Mesothelial cell of epicardium (in vitro differentiated cells): ENCODE results near the gene MICAL2. TPM values are rescaled to one million over a fixed set of nuclear protein-coding genes. Genes with fewer than 3 reads are reported as not detected.

ENCODE experiments used
- DNase-seq, 2 experiments: peaks; one replicate each; pipeline ENCODE4 v3.0.0; 2021; ENCODE audit warnings: low spot score in 2 of 2; ENCODE audit not compliant: unreplicated experiment in 2 of 2
- H3K27ac Mint-ChIP-seq: 2 replicates; pipeline ENCODE4 v1.8.0; 2021; ENCODE audit warnings: mixed read lengths
- H3K27me3 Mint-ChIP-seq: 2 replicates; pipeline ENCODE4 v1.8.0; 2021; ENCODE audit warnings: low read depth, mixed read lengths
- H3K36me3 Mint-ChIP-seq: 2 replicates; pipeline ENCODE4 v1.8.0; 2021; ENCODE audit warnings: mixed read lengths
- H3K4me1 Mint-ChIP-seq: 2 replicates; pipeline ENCODE4 v1.8.0; 2021; ENCODE audit warnings: mixed read lengths
- H3K4me3 Mint-ChIP-seq: 2 replicates; pipeline ENCODE4 v1.8.0; 2021; ENCODE audit warnings: mild to moderate bottlenecking, moderate library complexity, mixed read lengths
- H3K9me3 Mint-ChIP-seq: 2 replicates; pipeline ENCODE4 v1.8.0; 2021; ENCODE audit warnings: mixed read lengths
- total RNA-seq: library from RNA; stranded (reverse); gene quantifications from 3 replicates; pipeline ENCODE4 v1.2.1, GENCODE V29; 2021
- TF ChIP-seq, protein P1 (sequence below): fragments of 200-600 bp; sonication (generic); IDR thresholded peaks from one replicate; pipeline ENCODE4 v1.5.0; 2021; ENCODE audit warnings: antibody characterized with exemption; ENCODE audit not compliant: unreplicated experiment

Gene MICAL2
- total RNA-seq, 1 donor from 2014 or later: 15.0 TPM

- Mint-ChIP-seq H3K4me1 (no peaks in the 10 kb centered on the region), H3K4me3 (no peak overlapping the region), H3K27me3 (no peaks in the 10 kb centered on the region), H3K27ac (no peak overlapping the region), H3K9me3 (no peaks in the 10 kb centered on the region), H3K36me3 (no peaks in the 10 kb centered on the region)
- no peak for DNase-seq
- TF ChIP-seq, protein P1, sequence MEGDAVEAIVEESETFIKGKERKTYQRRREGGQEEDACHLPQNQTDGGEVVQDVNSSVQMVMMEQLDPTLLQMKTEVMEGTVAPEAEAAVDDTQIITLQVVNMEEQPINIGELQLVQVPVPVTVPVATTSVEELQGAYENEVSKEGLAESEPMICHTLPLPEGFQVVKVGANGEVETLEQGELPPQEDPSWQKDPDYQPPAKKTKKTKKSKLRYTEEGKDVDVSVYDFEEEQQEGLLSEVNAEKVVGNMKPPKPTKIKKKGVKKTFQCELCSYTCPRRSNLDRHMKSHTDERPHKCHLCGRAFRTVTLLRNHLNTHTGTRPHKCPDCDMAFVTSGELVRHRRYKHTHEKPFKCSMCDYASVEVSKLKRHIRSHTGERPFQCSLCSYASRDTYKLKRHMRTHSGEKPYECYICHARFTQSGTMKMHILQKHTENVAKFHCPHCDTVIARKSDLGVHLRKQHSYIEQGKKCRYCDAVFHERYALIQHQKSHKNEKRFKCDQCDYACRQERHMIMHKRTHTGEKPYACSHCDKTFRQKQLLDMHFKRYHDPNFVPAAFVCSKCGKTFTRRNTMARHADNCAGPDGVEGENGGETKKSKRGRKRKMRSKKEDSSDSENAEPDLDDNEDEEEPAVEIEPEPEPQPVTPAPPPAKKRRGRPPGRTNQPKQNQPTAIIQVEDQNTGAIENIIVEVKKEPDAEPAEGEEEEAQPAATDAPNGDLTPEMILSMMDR: no peak
Observed at GRCh38 chr11:12175694-12176241, 65.4 kb downstream of the MICAL2 start.

DNA sequence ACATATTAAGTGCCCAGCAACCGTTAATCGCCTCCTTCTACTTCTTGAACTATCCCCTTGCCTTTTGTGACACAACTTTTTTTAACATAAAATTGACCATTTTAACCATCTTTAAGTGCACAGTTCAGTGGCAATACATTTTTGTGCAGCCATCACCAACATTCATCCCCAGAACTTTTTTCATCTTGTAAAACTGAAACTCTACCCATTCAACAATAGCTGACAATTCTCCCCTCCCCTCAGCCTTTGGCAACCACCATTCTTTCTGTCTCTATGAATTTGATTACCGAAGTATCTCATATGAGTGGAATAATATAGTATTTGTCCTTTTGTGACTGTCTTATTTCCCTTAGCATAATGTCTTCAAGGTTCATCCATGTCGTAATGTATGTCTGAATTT is 66.0 kb downstream of the MICAL2 start:
- Mint-ChIP-seq H3K4me1 (peaks cover 2% of the 10 kb centered on the region), H3K27me3 (no peaks in the 10 kb centered on the region), H3K4me3 (no peak overlapping the region), H3K36me3 (no peaks in the 10 kb centered on the region), H3K9me3 (no peaks in the 10 kb centered on the region), H3K27ac (no peak overlapping the region)
- DNase-seq: no peak
- TF ChIP-seq, protein P1: no peak

- Mint-ChIP-seq H3K4me3 (no peak overlapping the region), H3K4me1 (peaks cover 13% of the 10 kb centered on the region), H3K27me3 (no peaks in the 10 kb centered on the region), H3K9me3 (no peaks in the 10 kb centered on the region), H3K27ac (no peak overlapping the region), H3K36me3 (no peaks in the 10 kb centered on the region)
- DNase-seq: no peak
- TF ChIP-seq, protein P1: no peak
Observed at GRCh38 chr11:12177739-12178338, 67.4 kb downstream of the MICAL2 start.

DNA sequence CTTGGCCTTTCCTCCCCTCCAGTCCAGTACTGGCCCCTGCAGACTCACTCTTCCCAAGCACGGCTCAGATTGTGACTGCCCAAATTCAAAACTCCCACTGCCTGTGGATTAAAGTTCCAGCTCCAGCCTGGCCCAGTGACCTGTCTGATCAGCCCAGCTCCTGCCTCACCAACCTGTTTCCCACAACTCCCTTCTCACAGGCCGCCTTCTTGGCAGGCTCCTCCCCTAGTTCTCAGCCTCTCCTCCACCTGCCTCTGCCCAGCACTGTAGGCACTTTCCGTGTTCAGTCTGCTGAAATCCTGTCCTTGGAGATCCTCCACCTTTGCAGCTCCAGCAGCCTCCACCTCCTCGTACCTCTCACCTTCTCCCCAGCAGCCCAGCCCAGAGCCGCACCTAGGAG is 68.6 kb downstream of the MICAL2 start:
- H3K27me3 Mint-ChIP-seq: no peaks in the 10 kb centered on the region
- DNase-seq: no peak
- no peaks in the 10 kb centered on the region for H3K36me3 Mint-ChIP-seq
- no peak overlapping the region for H3K27ac Mint-ChIP-seq
- TF ChIP-seq, protein P1: no peak
- no peak overlapping the region for H3K4me3 Mint-ChIP-seq
- peaks cover 20% of the 10 kb centered on the region for H3K4me1 Mint-ChIP-seq
- H3K9me3 Mint-ChIP-seq: no peaks in the 10 kb centered on the region

DNA sequence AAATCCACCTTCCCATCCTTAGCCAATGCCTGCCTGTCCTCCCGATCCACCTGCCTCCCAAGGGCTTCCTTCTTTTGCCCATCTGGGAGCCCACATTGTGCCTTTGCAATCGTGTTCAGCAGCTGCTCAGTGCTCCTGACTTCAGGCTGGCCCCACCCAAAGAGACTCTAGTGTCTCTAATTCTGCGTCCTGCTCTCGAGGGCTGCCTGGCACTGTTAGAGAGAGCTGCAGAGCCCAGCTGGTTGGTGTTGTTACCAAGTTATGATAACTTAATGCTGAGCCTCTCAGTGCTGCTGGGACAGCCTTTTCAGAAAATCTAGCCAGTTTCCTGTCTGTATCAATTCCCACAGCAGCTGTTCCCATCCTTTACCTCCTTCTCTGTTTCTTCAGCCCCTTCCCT is 69.1 kb downstream of the MICAL2 start:
- no peaks in the 10 kb centered on the region for H3K9me3 Mint-ChIP-seq
- no peak for DNase-seq
- H3K4me1 Mint-ChIP-seq: peaks cover 20% of the 10 kb centered on the region
- no peaks in the 10 kb centered on the region for H3K27me3 Mint-ChIP-seq
- no peak overlapping the region for H3K4me3 Mint-ChIP-seq
- TF ChIP-seq, protein P1: no peak
- no peak overlapping the region for H3K27ac Mint-ChIP-seq
- no peaks in the 10 kb centered on the region for H3K36me3 Mint-ChIP-seq
